H1 (cell line): ENCODE data around the gene ZNF546. TPM values are rescaled to one million over a fixed set of nuclear protein-coding genes. Genes with fewer than 3 reads are reported as not detected.

ENCODE experiments used
- CTCF ChIA-PET: fragments of 300-600 bp; sonication (Branson Sonifier 250); formaldehyde crosslinking; loops from one replicate; lab custom pipeline; 2021; ENCODE audit not compliant: partially characterized antibody; lab: Charles Lee
- POLR2A ChIA-PET: fragments of 300-600 bp; sonication (Branson Sonifier 250); formaldehyde crosslinking; loops from one replicate; lab custom pipeline; 2021; ENCODE audit warnings: inconsistent platforms; ENCODE audit not compliant: partially characterized antibody; lab: Charles Lee
- DNase-seq, 2 experiments: peaks; one replicate each; pipeline versions ENCODE4 v3.0.0 to v3.0.0-alpha.2; 2010 to 2022; ENCODE audit warnings: low spot score in 2 of 2, low read depth in 1 of 2, mixed read lengths in 1 of 2
- FAIRE-seq: peaks from 2 replicates; lab custom pipeline; 2011; peaks lifted over from hg19 to GRCh38; lab: Jason Lieb, UNC
- H2AFZ ChIP-seq: 2 replicates; pipeline ENCODE4 v1.8.1; 2012; ENCODE audit warnings: low read length, inconsistent platforms
- H2AK5ac ChIP-seq: 2 replicates; pipeline ENCODE4 v1.6.1; 2013; ENCODE audit warnings: low read depth, low read length
- H2BK120ac ChIP-seq: replicated peaks from 2 replicates; pipeline ENCODE3; 2013; ENCODE audit warnings: low read depth, low read length, inconsistent platforms
- H2BK12ac ChIP-seq: 2 replicates; pipeline ENCODE4 v1.6.1; 2013; ENCODE audit warnings: low read depth, low read length
- H2BK15ac ChIP-seq: 2 replicates; pipeline ENCODE4 v1.6.1; 2013; ENCODE audit warnings: low read length
- H2BK20ac ChIP-seq: 2 replicates; pipeline ENCODE4 v1.6.1; 2013; ENCODE audit warnings: low read length
- H2BK5ac ChIP-seq: 2 replicates; pipeline ENCODE4 v1.6.1; 2013; ENCODE audit warnings: low read depth, low read length
- H3K14ac ChIP-seq: 2 replicates; pipeline ENCODE4 v1.6.1; 2013; ENCODE audit warnings: inconsistent platforms; ENCODE audit not compliant: insufficient read length
- H3K18ac ChIP-seq: 2 replicates; pipeline ENCODE4 v1.6.1; 2013; ENCODE audit warnings: low read length; ENCODE audit errors: extremely low read depth
- H3K23ac ChIP-seq: 2 replicates; pipeline ENCODE4 v1.6.1; 2013; ENCODE audit warnings: inconsistent platforms; ENCODE audit not compliant: insufficient read length
- H3K23me2 ChIP-seq: 2 replicates; pipeline ENCODE4 v1.6.1; 2013; ENCODE audit warnings: low read depth, low read length
- H3K27ac ChIP-seq: 2 replicates; pipeline ENCODE4 v1.6.1; 2011; ENCODE audit warnings: low read depth, low read length, inconsistent platforms
- H3K27me3 ChIP-seq, 4 experiments: replicated peaks in 1 of 4; 1 replicate in 1 of 4; 2 replicates in 3 of 4; pipeline versions ENCODE4 v1.6.1 to v1.8.1; 2011 to 2013; ENCODE audit warnings: low read length in 3 of 4, mild to moderate bottlenecking in 3 of 4, inconsistent platforms in 2 of 4, mixed read lengths in 2 of 4, moderate library complexity in 1 of 4; ENCODE audit not compliant: control insufficient read depth in 3 of 4, insufficient read depth in 3 of 4; ENCODE audit errors: extremely low read depth in 1 of 4
- H3K36me3 ChIP-seq, 4 experiments: 2 replicates each; pipeline versions ENCODE4 v1.6.1 to v1.8.1; 2011 to 2013; ENCODE audit warnings: mild to moderate bottlenecking in 4 of 4, low read length in 3 of 4, moderate library complexity in 2 of 4, control low read depth in 1 of 4, inconsistent platforms in 1 of 4; ENCODE audit not compliant: insufficient read depth in 4 of 4, control insufficient read depth in 2 of 4
- H3K4ac ChIP-seq: replicated peaks from 2 replicates; pipeline ENCODE3; 2013; ENCODE audit warnings: low read length, low read depth, mixed read lengths, inconsistent platforms; ENCODE audit not compliant: insufficient read length
- H3K4me1 ChIP-seq, 4 experiments: replicated peaks in 1 of 4; 1 replicate in 1 of 4; 2 replicates in 3 of 4; pipeline versions ENCODE4 v1.6.1 to v1.8.1; 2011 to 2013; ENCODE audit warnings: low read length in 3 of 4, inconsistent platforms in 2 of 4, mixed read lengths in 1 of 4; ENCODE audit not compliant: insufficient read depth in 4 of 4, control insufficient read depth in 3 of 4
- H3K4me2 ChIP-seq, 2 experiments: 2 replicates each; pipeline versions ENCODE4 v1.6.1 to v1.8.1; 2011 to 2013; ENCODE audit warnings: low read depth in 2 of 2, low read length in 2 of 2, control low read depth in 1 of 2, inconsistent platforms in 1 of 2, mild to moderate bottlenecking in 1 of 2; ENCODE audit not compliant: insufficient read depth in 1 of 2
- H3K4me3 ChIP-seq, 4 experiments: fragments of 200-600, 300-600 bp in 1 of 4; sonication (generic), shearing (Covaris generic), sonication (Bioruptor Twin) in 1 of 4; 2 replicates each; pipeline versions ENCODE4 v1.5.1 to v1.8.1; 2011 to 2016; ENCODE audit warnings: low read length in 4 of 4, low read depth in 3 of 4, control low read depth in 2 of 4, inconsistent platforms in 2 of 4, mild to moderate bottlenecking in 2 of 4, mixed read lengths in 1 of 4, moderate library complexity in 1 of 4; ENCODE audit not compliant: insufficient read depth in 2 of 4; ENCODE audit errors: extremely low read depth in 1 of 4
- H3K56ac ChIP-seq: replicated peaks from 2 replicates; pipeline ENCODE3; 2013; ENCODE audit warnings: low read depth, mild to moderate bottlenecking, mixed read lengths, low read length, inconsistent platforms; ENCODE audit not compliant: insufficient read length
- H3K79me1 ChIP-seq: 2 replicates; pipeline ENCODE4 v1.6.1; 2013; ENCODE audit warnings: low read depth, low read length, control low read depth
- H3K79me2 ChIP-seq, 2 experiments: 2 replicates each; pipeline versions ENCODE4 v1.6.1 to v1.8.1; 2012 to 2013; ENCODE audit warnings: low read length in 2 of 2, mild to moderate bottlenecking in 2 of 2, inconsistent platforms in 1 of 2; ENCODE audit not compliant: insufficient read depth in 2 of 2, control insufficient read depth in 1 of 2
- H3K9ac ChIP-seq, 4 experiments: replicated peaks in 1 of 4; 1 replicate in 1 of 4; 2 replicates in 3 of 4; pipeline versions ENCODE4 v1.6.1 to v1.8.1; 2011 to 2013; ENCODE audit warnings: low read depth in 3 of 4, low read length in 3 of 4, control low read depth in 2 of 4, mild to moderate bottlenecking in 2 of 4, moderate library complexity in 2 of 4, inconsistent platforms in 1 of 4; ENCODE audit errors: extremely low read depth in 1 of 4
- H3K9me3 ChIP-seq, 2 experiments: 2 replicates each; pipeline versions ENCODE4 v1.6.1 to v1.8.1; 2012 to 2013; ENCODE audit warnings: mild to moderate bottlenecking in 2 of 2, moderate library complexity in 2 of 2, control low read depth in 1 of 2, inconsistent platforms in 1 of 2, low read depth in 1 of 2, low read length in 1 of 2, mixed read lengths in 1 of 2; ENCODE audit not compliant: insufficient read depth in 2 of 2
- H4K20me1 ChIP-seq, 2 experiments: replicated peaks in 1 of 2; 2 replicates each; pipeline versions ENCODE3 to v1.8.1; 2011 to 2013; ENCODE audit warnings: inconsistent platforms in 2 of 2, low read length in 2 of 2, mild to moderate bottlenecking in 1 of 2; ENCODE audit not compliant: insufficient read depth in 2 of 2, control insufficient read depth in 1 of 2
- H4K5ac ChIP-seq: 2 replicates; pipeline ENCODE4 v1.6.1; 2013; ENCODE audit warnings: low read length, low read depth, mixed read lengths, inconsistent platforms; ENCODE audit not compliant: insufficient read length
- H4K8ac ChIP-seq: 2 replicates; pipeline ENCODE4 v1.8.0; 2013; ENCODE audit warnings: mild to moderate bottlenecking, moderate library complexity, low read length, inconsistent platforms; ENCODE audit not compliant: insufficient read depth; ENCODE audit errors: extremely low read depth
- H4K91ac ChIP-seq: replicated peaks from 2 replicates; pipeline ENCODE3; 2013; ENCODE audit warnings: low read length, mixed read lengths, inconsistent platforms; ENCODE audit not compliant: insufficient read length
- CEBPB ChIP-seq: IDR thresholded peaks from 2 replicates; pipeline ENCODE4 v1.6.1; 2012; ENCODE audit warnings: low read depth, low read length
- TBP ChIP-seq: IDR thresholded peaks from 2 replicates; pipeline ENCODE4 v1.6.1; 2011; ENCODE audit warnings: low read depth, low read length, improper control_type of control experiment
- polyA plus RNA-seq, 7 experiments: library from polyadenylated mRNA; depleted of rRNA in 3 of 7; stranded (reverse) in 5 of 7; unstranded in 2 of 7; fragments of >200 nt in 5 of 7; fragments of 200-250 nt in 2 of 7; gene quantifications; 1 replicate in 5 of 7; 2 replicates in 1 of 7; 4 replicates in 1 of 7; pipeline versions ENCODE4 v1.2.1 to v1.2.3, GENCODE V29; 2011 to 2013; ENCODE audit warnings: missing spikeins in 2 of 7, mixed read lengths in 2 of 7
- total RNA-seq: library from RNA; stranded (reverse); fragmentation: NEBNext Ultra II Directional; extraction: Animal tissue kit (Norgen Biotek cat#: 25700); gene quantifications from 2 replicates; pipeline ENCODE4 v1.2.1, GENCODE V29; 2021

ZNF546 gene
- total and polyA plus RNA-seq, 2 of the 8 experiments (the other 6 are each of a cell fraction or from before 2014, with no cell fraction given): 0.21 to 1.1 TPM

- Histone ChIP-seq H2BK12ac (no peak overlapping the region), H3K14ac (no peak overlapping the region), H4K91ac (no peak overlapping the region), H4K20me1 (no peaks in the 10 kb centered on the region), H3K9me3 (peaks cover 6 to 10% of the 10 kb centered on the region in 2 experiments; a peak in 3 of 4 replicates), H2BK15ac (no peak overlapping the region), H3K79me1 (no peaks in the 10 kb centered on the region; the same call in 1 of the 2 replicates), H2BK20ac (no peak overlapping the region), H4K8ac (no peak overlapping the region), H3K23me2 (no peaks in the 10 kb centered on the region), H3K9ac (no peak overlapping the region), H3K4me1 (no peaks in the 10 kb centered on the region), H2BK5ac (no peak overlapping the region), H3K79me2 (peaks cover 0 to 26% of the 10 kb centered on the region in 2 experiments; a peak in 2 of 4 replicates), H2AK5ac (no peak overlapping the region), H3K4me2 (no peak overlapping the region), H2BK120ac (no peak overlapping the region), H2AFZ (no peak overlapping the region), H3K36me3 (peaks cover 0 to 20% (median 9%) of the 10 kb centered on the region in 4 experiments; a peak in 5 of 8 replicates), H3K18ac (no peak overlapping the region), H3K4ac (no peak overlapping the region), H3K27me3 (no peaks in the 10 kb centered on the region), H3K56ac (no peak overlapping the region), H3K27ac (no peak overlapping the region), H3K23ac (no peak overlapping the region), H3K4me3 (no peak overlapping the region), H4K5ac (no peak overlapping the region)
- POLR2A ChIA-PET: interaction anchor here (1.4 kb wide), 1 partner anchor 9 kb away, joined by 3 read pairs; no protein-coding TSS in a partner anchor
- DNase-seq: no peak
- FAIRE-seq: no peak
- CTCF ChIA-PET: no interaction called here
- TF ChIP-seq CEBPB (no peak), TBP (no peak)
Measured at GRCh38 chr19:39986643-39987042, 10.2 kb upstream of the ZNF546 start.
